Measurements from ENCODE around the gene GALNT1. TPM values are rescaled to one million over a fixed set of nuclear protein-coding genes. Genes with fewer than 3 reads are reported as not detected.

Gene GALNT1
- total RNA-seq, 4 donors from 2014 or later = 40.2 to 47.9 (median 45.0) TPM

DNA sequence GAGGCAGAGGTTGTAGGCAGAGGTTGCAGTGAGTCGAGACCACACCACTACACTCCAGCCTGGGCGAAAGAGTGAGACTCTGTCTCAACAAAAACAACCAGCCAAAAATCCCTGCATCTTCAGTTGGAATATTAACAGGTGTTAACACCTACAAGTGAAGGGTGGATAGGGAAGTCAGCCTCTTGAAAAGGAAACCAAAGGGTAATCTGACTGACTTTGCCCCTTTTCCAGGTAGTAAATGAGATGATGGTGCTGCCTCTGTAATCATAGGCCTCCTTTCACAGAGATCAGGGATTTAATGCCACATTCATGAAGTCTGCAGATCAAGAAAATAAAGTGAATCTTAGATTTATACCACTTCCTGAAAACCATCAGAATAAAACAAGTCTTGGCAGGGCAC, 133.6 kb downstream of the GALNT1 start:
- in situ Hi-C loops (cut with MboI; ENCODE audit: low sequenced_read_pairs in 4 of 4) = no loop called here
- H3K27ac ChIP-seq = no peak overlapping the region
- intact Hi-C loops (cut with DNase I; ENCODE audit: low total_unique reads) = no loop called here
- no peaks in the 10 kb centered on the region for H3K36me3 ChIP-seq
- TF ChIP-seq, protein P1, sequence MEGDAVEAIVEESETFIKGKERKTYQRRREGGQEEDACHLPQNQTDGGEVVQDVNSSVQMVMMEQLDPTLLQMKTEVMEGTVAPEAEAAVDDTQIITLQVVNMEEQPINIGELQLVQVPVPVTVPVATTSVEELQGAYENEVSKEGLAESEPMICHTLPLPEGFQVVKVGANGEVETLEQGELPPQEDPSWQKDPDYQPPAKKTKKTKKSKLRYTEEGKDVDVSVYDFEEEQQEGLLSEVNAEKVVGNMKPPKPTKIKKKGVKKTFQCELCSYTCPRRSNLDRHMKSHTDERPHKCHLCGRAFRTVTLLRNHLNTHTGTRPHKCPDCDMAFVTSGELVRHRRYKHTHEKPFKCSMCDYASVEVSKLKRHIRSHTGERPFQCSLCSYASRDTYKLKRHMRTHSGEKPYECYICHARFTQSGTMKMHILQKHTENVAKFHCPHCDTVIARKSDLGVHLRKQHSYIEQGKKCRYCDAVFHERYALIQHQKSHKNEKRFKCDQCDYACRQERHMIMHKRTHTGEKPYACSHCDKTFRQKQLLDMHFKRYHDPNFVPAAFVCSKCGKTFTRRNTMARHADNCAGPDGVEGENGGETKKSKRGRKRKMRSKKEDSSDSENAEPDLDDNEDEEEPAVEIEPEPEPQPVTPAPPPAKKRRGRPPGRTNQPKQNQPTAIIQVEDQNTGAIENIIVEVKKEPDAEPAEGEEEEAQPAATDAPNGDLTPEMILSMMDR (IDR thresholded peaks at IDR 0.05 in 4 of 5, conservative IDR thresholded peaks at IDR 0.05 in 1 of 5) = no peak
- TF ChIP-seq POLR2A (IDR thresholded peaks at IDR 0.05) = no peak
- H3K9me3 ChIP-seq = no peaks in the 10 kb centered on the region
- DNase-seq (no peak), ATAC-seq (no peak)
- H3K4me1 ChIP-seq = no peaks in the 10 kb centered on the region
- H3K4me3 ChIP-seq = no peak overlapping the region
- H3K27me3 ChIP-seq = no peaks in the 10 kb centered on the region

DNA sequence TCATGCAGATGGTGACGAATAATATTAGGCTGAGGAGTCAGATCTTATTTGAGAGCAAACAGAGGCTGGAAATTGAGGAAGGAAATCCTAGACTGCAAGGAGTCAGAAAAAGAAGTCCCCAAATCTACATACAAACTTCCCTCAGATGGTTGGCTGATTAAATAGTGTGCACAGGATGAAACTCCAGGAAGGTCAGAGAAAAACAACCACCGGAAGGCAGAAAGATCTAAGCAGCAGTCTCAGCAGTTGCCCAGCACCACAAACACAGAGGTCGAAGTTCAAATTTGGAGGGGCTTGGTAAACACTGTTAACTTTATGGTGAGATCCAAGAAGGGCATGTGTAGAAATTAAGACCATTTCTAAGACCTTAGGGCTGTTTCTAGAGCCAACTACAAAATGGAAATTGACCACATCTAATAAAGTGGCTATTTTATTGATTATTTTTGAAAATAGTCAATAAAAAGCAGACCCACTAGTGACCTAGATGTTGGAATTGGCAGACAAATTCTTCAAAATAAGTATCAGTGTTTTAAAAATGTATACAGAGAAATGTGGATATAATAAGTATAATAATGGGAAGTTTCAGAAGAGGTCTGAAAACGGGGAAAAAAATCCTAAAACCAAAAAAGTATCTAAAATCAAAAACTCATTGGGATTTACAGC, 134.8 kb downstream of the GALNT1 start:
- DNase-seq = no peak
- intact Hi-C loops (cut with DNase I; ENCODE audit: low total_unique reads) = no loop called here
- TF ChIP-seq, protein P1 (IDR thresholded peaks at IDR 0.05 in 4 of 5, conservative IDR thresholded peaks at IDR 0.05 in 1 of 5) = no peak
- TF ChIP-seq POLR2A (IDR thresholded peaks at IDR 0.05) = no peak
- H3K4me3 ChIP-seq = no peak overlapping the region
- ATAC-seq = no peak
- no peaks in the 10 kb centered on the region for H3K9me3 ChIP-seq
- H3K4me1 ChIP-seq = no peaks in the 10 kb centered on the region
- in situ Hi-C loops (cut with MboI; ENCODE audit: low sequenced_read_pairs in 4 of 4) = no loop called here
- H3K36me3 ChIP-seq = no peaks in the 10 kb centered on the region
- H3K27ac ChIP-seq = no peak overlapping the region
- no peaks in the 10 kb centered on the region for H3K27me3 ChIP-seq

DNA sequence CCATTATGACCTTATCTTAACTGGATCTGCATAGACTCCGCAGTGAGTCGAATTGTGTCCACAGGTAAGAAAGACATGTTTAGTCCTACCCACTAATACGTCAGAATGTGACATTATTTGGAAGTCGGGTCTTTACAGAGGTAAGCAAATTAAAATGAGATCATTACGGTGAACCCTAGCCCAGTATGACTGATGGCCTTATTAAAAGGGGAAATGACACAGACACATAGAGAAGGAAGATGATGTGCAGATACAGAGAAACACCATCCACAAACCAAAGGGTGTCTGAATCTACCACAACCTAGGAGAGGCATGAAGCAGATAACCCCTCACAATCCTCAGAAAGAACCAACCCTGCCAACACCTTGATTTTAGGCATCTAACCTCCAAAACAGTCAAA, 135.6 kb downstream of the GALNT1 start:
- no peaks in the 10 kb centered on the region for H3K4me1 ChIP-seq
- no peak for DNase-seq
- no peaks in the 10 kb centered on the region for H3K9me3 ChIP-seq
- H3K36me3 ChIP-seq = no peaks in the 10 kb centered on the region
- in situ Hi-C loops (cut with MboI; ENCODE audit: low sequenced_read_pairs in 4 of 4) = no loop called here
- no peak overlapping the region for H3K4me3 ChIP-seq
- ATAC-seq = no peak
- TF ChIP-seq POLR2A (IDR thresholded peaks at IDR 0.05) = no peak
- TF ChIP-seq, protein P1 (IDR thresholded peaks at IDR 0.05 in 4 of 5, conservative IDR thresholded peaks at IDR 0.05 in 1 of 5) = no peak
- no peak overlapping the region for H3K27ac ChIP-seq
- intact Hi-C loops (cut with DNase I; ENCODE audit: low total_unique reads) = no loop called here
- no peaks in the 10 kb centered on the region for H3K27me3 ChIP-seq

DNA sequence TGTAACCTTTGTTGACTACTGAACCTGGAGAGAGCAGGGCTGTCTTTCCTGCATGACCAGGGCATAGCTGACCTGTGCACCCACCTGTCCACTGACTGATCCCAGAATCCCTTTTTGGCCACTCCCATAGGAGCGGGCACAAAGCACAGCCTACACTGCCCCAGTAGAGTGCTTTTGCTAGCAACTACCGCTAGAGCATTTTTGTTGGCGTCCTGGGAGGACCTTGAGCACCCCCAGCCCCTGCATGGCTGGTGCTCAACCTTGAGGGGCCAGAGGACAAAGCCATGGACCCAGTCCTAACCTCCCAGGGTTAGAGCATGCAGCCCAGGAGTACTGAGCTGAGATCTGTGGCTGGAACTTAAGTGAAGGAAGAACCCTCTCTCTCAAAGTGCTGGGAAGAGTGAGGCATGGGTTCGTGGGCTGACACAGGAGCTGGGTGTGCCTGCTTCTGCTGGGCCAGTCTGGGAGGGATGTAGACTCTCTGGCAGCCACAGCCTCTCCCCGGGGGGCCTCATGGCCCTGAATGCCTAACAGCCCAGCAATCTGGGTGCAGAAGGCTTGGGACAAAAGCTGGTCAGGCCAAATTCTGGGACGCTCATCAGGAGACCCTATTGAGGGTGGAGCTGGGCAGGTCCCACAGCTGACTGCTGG, 140.0 kb downstream of the GALNT1 start:
- TF ChIP-seq, protein P1 (IDR thresholded peaks at IDR 0.05 in 4 of 5, conservative IDR thresholded peaks at IDR 0.05 in 1 of 5) = no peak
- no peak for TF ChIP-seq POLR2A (IDR thresholded peaks at IDR 0.05)
- ATAC-seq = no peak
- Histone ChIP-seq H3K9me3 (no peaks in the 10 kb centered on the region), H3K4me3 (no peak overlapping the region), H3K27me3 (no peaks in the 10 kb centered on the region), H3K36me3 (no peaks in the 10 kb centered on the region), H3K27ac (no peak overlapping the region), H3K4me1 (no peaks in the 10 kb centered on the region)
- in situ Hi-C loops (cut with MboI; ENCODE audit: low sequenced_read_pairs in 4 of 4) = no loop called here
- no peak for DNase-seq
- intact Hi-C loops (cut with DNase I; ENCODE audit: low total_unique reads) = no loop called here

Measured in gastrocnemius medialis (tissue), 4 donors.